OCI-LY3 (cell line): ENCODE measurements around the gene CLIC5.

Experiments
- H2AFZ ChIP-seq: fragments of 200-600, 300-600 bp; shearing (Covaris generic); 2 replicates; pipeline ENCODE4 v1.6.0; 2014; ENCODE audit warnings: antibody characterized with exemption, low read depth, low read length
- H3K27ac ChIP-seq: fragments of 200-600, 300-600 bp; sonication (generic); 2 replicates; pipeline ENCODE4 v1.5.1; 2014; ENCODE audit warnings: mild to moderate bottlenecking, low read length, moderate library complexity, mixed read lengths
- H3K27me3 ChIP-seq: fragments of 200-600, 300-600 bp; sonication (generic); 2 replicates; pipeline ENCODE4 v1.6.1; 2014; ENCODE audit warnings: low read depth, low read length, mixed read lengths
- H3K36me3 ChIP-seq: fragments of 200-600, 300-600 bp; sonication (generic); replicated peaks from 2 replicates; pipeline ENCODE3; 2014; ENCODE audit warnings: low read depth, low read length, mixed read lengths
- H3K4me1 ChIP-seq: fragments of 300-600, 200-600 bp; sonication (generic); 2 replicates; pipeline ENCODE4 v1.6.1; 2014; ENCODE audit warnings: low read length, mixed read lengths
- H3K4me2 ChIP-seq: fragments of 200-600, 300-600 bp; sonication (generic); 2 replicates; pipeline ENCODE4 v1.6.1; 2014; ENCODE audit warnings: low read length, mixed read lengths
- H3K4me3 ChIP-seq: fragments of 300-600, 200-600 bp; sonication (generic); 2 replicates; pipeline ENCODE4 v1.5.1; 2014; ENCODE audit warnings: antibody characterized with exemption, mild to moderate bottlenecking, low read length, moderate library complexity
- H3K79me2 ChIP-seq: fragments of 300-600, 200-600 bp; shearing (Covaris generic); 2 replicates; pipeline ENCODE4 v1.6.1; 2014; ENCODE audit warnings: mild to moderate bottlenecking, low read length, mixed read lengths
- H3K9ac ChIP-seq: fragments of 300-600, 200-600 bp; shearing (Covaris generic); 2 replicates; pipeline ENCODE4 v1.6.0; 2014; ENCODE audit warnings: mild to moderate bottlenecking, low read length, moderate library complexity
- H3K9me3 ChIP-seq: fragments of 200-600, 300-600 bp; shearing (Covaris generic); 2 replicates; pipeline ENCODE4 v1.6.1; 2014; ENCODE audit warnings: low read length, mixed read lengths; ENCODE audit not compliant: insufficient read depth
- H4K20me1 ChIP-seq: fragments of 200-600, 300-600 bp; sonication (generic); 2 replicates; pipeline ENCODE4 v1.6.1; 2016; ENCODE audit warnings: low read length, mixed read lengths; ENCODE audit not compliant: insufficient read depth
- CTCF ChIP-seq: fragments of 200-600, 300-600 bp; sonication (generic); IDR thresholded peaks from 2 replicates; pipeline ENCODE4 v1.5.1; 2014; ENCODE audit warnings: antibody characterized with exemption, low read length, low read depth
- EZH2phosphoT487 ChIP-seq: fragments of 200-600 bp; shearing (Covaris generic); IDR thresholded peaks from 2 replicates; pipeline ENCODE4 v1.6.1; 2018; ENCODE audit warnings: antibody characterized with exemption, mixed run types, low read depth

Gene CLIC5

GRCh38 chr6:46042355-46042999 lies 26.8 kb upstream of the CLIC5 start:
- no peak overlapping the region for H3K4me2 ChIP-seq
- H4K20me1 ChIP-seq = no peaks in the 10 kb centered on the region
- H3K27me3 ChIP-seq = no peaks in the 10 kb centered on the region
- no peak overlapping the region for H3K9ac ChIP-seq
- TF ChIP-seq CTCF (peak; percentile 87), EZH2phosphoT487 (no peak)
- H3K79me2 ChIP-seq = no peaks in the 10 kb centered on the region
- no peaks in the 10 kb centered on the region for H3K9me3 ChIP-seq
- H3K36me3 ChIP-seq = no peaks in the 10 kb centered on the region
- no peak overlapping the region for H3K27ac ChIP-seq
- H2AFZ ChIP-seq = no peak overlapping the region
- H3K4me1 ChIP-seq = no peaks in the 10 kb centered on the region
- H3K4me3 ChIP-seq = no peak overlapping the region

DNA sequence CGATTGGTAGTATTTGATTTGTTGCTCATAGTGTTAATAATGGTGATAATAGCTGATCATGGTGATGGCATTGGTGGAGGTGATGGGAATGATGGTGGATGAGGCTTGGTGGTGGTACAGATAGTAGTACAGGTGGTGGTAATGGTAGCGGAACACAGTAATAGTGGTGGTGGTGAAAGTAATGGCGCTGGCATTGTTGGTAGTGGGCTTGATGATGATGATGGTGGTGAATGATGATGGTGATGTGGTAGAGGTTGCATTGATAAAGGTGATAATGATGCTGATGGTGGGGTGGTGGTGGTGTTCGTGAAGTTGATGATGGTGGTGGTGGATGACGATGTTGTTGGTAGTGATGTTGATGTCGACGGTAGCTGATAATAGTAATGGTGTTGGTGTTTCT lies 24.6 kb upstream of the CLIC5 start:
- no peaks in the 10 kb centered on the region for H3K4me1 ChIP-seq
- H3K36me3 ChIP-seq = no peaks in the 10 kb centered on the region
- no peak overlapping the region for H3K4me2 ChIP-seq
- H3K27ac ChIP-seq = no peak overlapping the region
- no peak for TF ChIP-seq CTCF
- no peak for TF ChIP-seq EZH2phosphoT487
- H3K9ac ChIP-seq = no peak overlapping the region
- H4K20me1 ChIP-seq = no peaks in the 10 kb centered on the region
- H3K27me3 ChIP-seq = no peaks in the 10 kb centered on the region
- H3K79me2 ChIP-seq = no peaks in the 10 kb centered on the region
- no peaks in the 10 kb centered on the region for H3K9me3 ChIP-seq
- H2AFZ ChIP-seq = no peak overlapping the region
- H3K4me3 ChIP-seq = no peak overlapping the region

- Histone ChIP-seq H2AFZ (no peak overlapping the region), H3K36me3 (no peaks in the 10 kb centered on the region), H3K79me2 (no peaks in the 10 kb centered on the region), H3K4me1 (no peaks in the 10 kb centered on the region), H3K9ac (no peak overlapping the region), H3K9me3 (no peaks in the 10 kb centered on the region), H4K20me1 (no peaks in the 10 kb centered on the region), H3K4me3 (no peak overlapping the region), H3K27ac (no peak overlapping the region), H3K27me3 (no peaks in the 10 kb centered on the region), H3K4me2 (no peak overlapping the region)
- no peak for TF ChIP-seq EZH2phosphoT487
- TF ChIP-seq CTCF = no peak
Observed at GRCh38 chr6:46039646-46040045, 24.0 kb upstream of the CLIC5 start.

DNA sequence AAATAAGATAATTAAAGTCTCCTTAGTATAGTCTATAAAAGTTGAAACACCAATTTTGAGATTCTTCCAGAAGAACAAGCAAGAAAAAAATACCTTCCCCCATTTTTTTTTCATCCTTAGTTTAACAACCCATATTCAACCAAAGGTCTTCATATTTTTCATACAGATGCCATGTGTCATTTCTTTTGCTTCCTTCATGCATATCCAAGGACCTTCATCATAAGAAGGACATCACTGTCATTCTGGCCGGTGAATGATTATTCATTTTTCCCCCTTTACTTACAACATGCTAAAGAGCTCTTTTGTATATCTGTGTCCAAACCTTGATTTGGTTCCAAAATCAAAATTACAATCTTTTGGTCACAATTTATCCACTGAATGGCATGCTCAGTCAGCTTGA lies 21.3 kb upstream of the CLIC5 start:
- no peak overlapping the region for H3K9ac ChIP-seq
- H3K4me3 ChIP-seq = no peak overlapping the region
- H3K27ac ChIP-seq = no peak overlapping the region
- H3K79me2 ChIP-seq = no peaks in the 10 kb centered on the region
- no peak overlapping the region for H3K4me2 ChIP-seq
- no peaks in the 10 kb centered on the region for H3K4me1 ChIP-seq
- H2AFZ ChIP-seq = no peak overlapping the region
- no peaks in the 10 kb centered on the region for H4K20me1 ChIP-seq
- H3K36me3 ChIP-seq = no peaks in the 10 kb centered on the region
- no peaks in the 10 kb centered on the region for H3K9me3 ChIP-seq
- TF ChIP-seq CTCF = no peak
- no peaks in the 10 kb centered on the region for H3K27me3 ChIP-seq
